PC-3 (cell line): ENCODE results near the gene TEX44.

Source experiments
- CTCF ChIP-seq: fragments of 300-600 bp; sonication (generic); conservative IDR thresholded peaks from 2 replicates; pipeline ENCODE4 v1.5.1; 2017; ENCODE audit warnings: antibody characterized with exemption, low read depth, mild to moderate bottlenecking, low read length
- EZH2 ChIP-seq: fragments of 300-600 bp; sonication (generic); IDR thresholded peaks from one replicate; pipeline ENCODE4 v1.6.1; 2017; ENCODE audit warnings: antibody characterized with exemption, mild to moderate bottlenecking, low read length; ENCODE audit not compliant: unreplicated experiment

GRCh38 chr2:231554327-231554726 lies 38.3 kb upstream of the TEX44 start:
- no peak for TF ChIP-seq CTCF
- TF ChIP-seq EZH2 = no peak
